Smooth muscle cell (in vitro differentiated cells): ENCODE results near the gene IL36A. TPM values are rescaled to one million over a fixed set of nuclear protein-coding genes. Genes with fewer than 3 reads are reported as not detected.

Experiments used
- DNase-seq: peaks from one replicate; lab custom pipeline; 2025; ENCODE audit not compliant: unreplicated experiment; lab: John Stamatoyannopoulos, UW
- H2AFZ ChIP-seq: fragments of 200-600 bp; sonication (generic); 2 replicates; pipeline ENCODE4 v1.6.0; 2016; ENCODE audit warnings: antibody characterized with exemption, low read depth, mild to moderate bottlenecking
- H3F3A ChIP-seq: fragments of 200-600 bp; sonication (generic); 2 replicates; pipeline ENCODE4 v1.6.0; 2017; ENCODE audit warnings: antibody characterized with exemption, low read depth
- H3K27ac ChIP-seq: fragments of 200-600 bp; sonication (generic); 2 replicates; pipeline ENCODE4 v1.5.1; 2016; ENCODE audit warnings: low read depth, mild to moderate bottlenecking
- H3K27me3 ChIP-seq: fragments of 200-600 bp; sonication (generic); 2 replicates; pipeline ENCODE4 v1.6.1; 2016; ENCODE audit warnings: low read depth, mild to moderate bottlenecking
- H3K36me3 ChIP-seq: fragments of 200-600 bp; sonication (generic); 2 replicates; pipeline ENCODE4 v1.5.1; 2016; ENCODE audit warnings: low read depth
- H3K4me1 ChIP-seq: fragments of 200-600 bp; sonication (generic); 2 replicates; pipeline ENCODE4 v1.5.1; 2016; ENCODE audit warnings: low read depth
- H3K4me2 ChIP-seq: fragments of 200-600 bp; sonication (generic); 2 replicates; pipeline ENCODE4 v1.6.0; 2016; ENCODE audit warnings: mild to moderate bottlenecking
- H3K4me3 ChIP-seq: fragments of 200-600 bp; sonication (generic); 2 replicates; pipeline ENCODE4 v1.5.1; 2016; ENCODE audit warnings: mild to moderate bottlenecking
- H3K79me2 ChIP-seq: fragments of 200-600 bp; sonication (generic); 2 replicates; pipeline ENCODE4 v1.6.0; 2016; ENCODE audit warnings: low read depth, mild to moderate bottlenecking
- H3K9ac ChIP-seq: fragments of 200-600 bp; sonication (generic); 2 replicates; pipeline ENCODE4 v1.6.0; 2016; ENCODE audit warnings: low read depth
- H3K9me3 ChIP-seq: fragments of 200-600 bp; sonication (generic); replicated peaks from 2 replicates; pipeline ENCODE4 v1.5.1; 2016; ENCODE audit warnings: low read depth
- H4K20me1 ChIP-seq: fragments of 200-600 bp; sonication (generic); 2 replicates; pipeline ENCODE4 v1.6.0; 2016; ENCODE audit warnings: low read depth
- WGBS: methylation state at CpG from one replicate; pipeline ENCODE4 v1.1.7; 2016; ENCODE audit warnings: low lambda C conversion rate; 5-methylcytosine and 5-hydroxymethylcytosine counted together
- polyA plus RNA-seq: library from polyadenylated mRNA; unstranded; fragments of >200 nt; fragmentation: Nextera tagmentation; extraction: Ambion mirVana; gene quantifications from 2 replicates; pipeline ENCODE4 v1.2.1, GENCODE V29; 2016
- total RNA-seq: library from RNA; depleted of rRNA; stranded (reverse); fragments of >200 nt; gene quantifications from 2 replicates; pipeline ENCODE4 v1.2.3, GENCODE V29; 2014
- TF ChIP-seq, protein P1 (sequence below): fragments of 200-600 bp; sonication (generic); IDR thresholded peaks from 2 replicates; pipeline ENCODE4 v1.5.1; 2017; ENCODE audit warnings: borderline replicate concordance, mild to moderate bottlenecking, antibody characterized with exemption; ENCODE audit not compliant: insufficient read depth, poor library complexity, severe bottlenecking

The IL36A gene
- total and polyA plus RNA-seq, 2 experiments from 2014 or later, result not detected

DNA sequence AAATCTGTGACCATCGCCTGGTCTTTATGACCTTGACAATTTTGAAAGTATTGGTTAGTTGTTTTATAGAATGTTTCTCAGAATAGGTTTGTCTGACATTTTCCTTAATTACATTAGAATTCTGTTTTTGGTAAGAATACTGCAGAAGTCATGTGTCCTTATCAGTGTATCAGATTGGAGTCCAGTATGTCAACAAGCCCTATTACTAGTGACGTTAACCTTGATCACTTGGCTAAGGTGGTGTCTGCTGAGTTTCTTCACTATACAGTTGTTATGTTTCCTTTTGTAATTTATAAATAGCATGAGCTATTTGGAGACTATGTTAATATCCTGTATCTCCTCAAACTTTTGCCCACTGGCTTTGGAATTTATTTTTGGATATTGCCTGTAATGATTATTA, 38.2 kb upstream of the IL36A start:
- no peak overlapping the region for H3K4me3 ChIP-seq

GRCh38 chr2:112972423-112973086, 32.7 kb upstream of the IL36A start:
- H4K20me1 ChIP-seq, result no peaks in the 10 kb centered on the region
- no peak overlapping the region for H3K4me3 ChIP-seq
- H3K4me2 ChIP-seq, result no peak overlapping the region
- H3K27ac ChIP-seq, result no peak overlapping the region
- no peaks in the 10 kb centered on the region for H3K9me3 ChIP-seq
- H3K9ac ChIP-seq, result no peak overlapping the region
- 87% methylated on average over 5 of the region's 5 CpGs for WGBS
- no peaks in the 10 kb centered on the region for H3K36me3 ChIP-seq
- H3K27me3 ChIP-seq, result peaks cover 68% of the 10 kb centered on the region
- H3K4me1 ChIP-seq, result no peaks in the 10 kb centered on the region
- TF ChIP-seq, protein P1, sequence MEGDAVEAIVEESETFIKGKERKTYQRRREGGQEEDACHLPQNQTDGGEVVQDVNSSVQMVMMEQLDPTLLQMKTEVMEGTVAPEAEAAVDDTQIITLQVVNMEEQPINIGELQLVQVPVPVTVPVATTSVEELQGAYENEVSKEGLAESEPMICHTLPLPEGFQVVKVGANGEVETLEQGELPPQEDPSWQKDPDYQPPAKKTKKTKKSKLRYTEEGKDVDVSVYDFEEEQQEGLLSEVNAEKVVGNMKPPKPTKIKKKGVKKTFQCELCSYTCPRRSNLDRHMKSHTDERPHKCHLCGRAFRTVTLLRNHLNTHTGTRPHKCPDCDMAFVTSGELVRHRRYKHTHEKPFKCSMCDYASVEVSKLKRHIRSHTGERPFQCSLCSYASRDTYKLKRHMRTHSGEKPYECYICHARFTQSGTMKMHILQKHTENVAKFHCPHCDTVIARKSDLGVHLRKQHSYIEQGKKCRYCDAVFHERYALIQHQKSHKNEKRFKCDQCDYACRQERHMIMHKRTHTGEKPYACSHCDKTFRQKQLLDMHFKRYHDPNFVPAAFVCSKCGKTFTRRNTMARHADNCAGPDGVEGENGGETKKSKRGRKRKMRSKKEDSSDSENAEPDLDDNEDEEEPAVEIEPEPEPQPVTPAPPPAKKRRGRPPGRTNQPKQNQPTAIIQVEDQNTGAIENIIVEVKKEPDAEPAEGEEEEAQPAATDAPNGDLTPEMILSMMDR, result no peak
- H3K79me2 ChIP-seq, result no peaks in the 10 kb centered on the region
- DNase-seq, result no peak
- no peak overlapping the region for H2AFZ ChIP-seq
- no peaks in the 10 kb centered on the region for H3F3A ChIP-seq

More for the DNA sequence above, 38.2 kb upstream of the IL36A start:
- Histone ChIP-seq H4K20me1 (no peaks in the 10 kb centered on the region), H3K9ac (no peak overlapping the region), H3K4me1 (no peaks in the 10 kb centered on the region), H3K4me2 (no peak overlapping the region), H3K27ac (no peak overlapping the region), H2AFZ (no peak overlapping the region), H3K79me2 (no peaks in the 10 kb centered on the region), H3K36me3 (no peaks in the 10 kb centered on the region), H3K9me3 (no peaks in the 10 kb centered on the region), H3F3A (no peaks in the 10 kb centered on the region), H3K27me3 (peaks cover 62% of the 10 kb centered on the region)
- DNase-seq, result no peak
- WGBS, result 87% methylated on average over 2 of the region's 2 CpGs
- TF ChIP-seq, protein P1, result no peak

- Histone ChIP-seq H3K4me1 (no peaks in the 10 kb centered on the region), H3K27ac (no peak overlapping the region)
These were observed 32.1 kb upstream of the IL36A start for GRCh38 chr2:112973156-112973555.

More at GRCh38 chr2:112973156-112973555, 32.1 kb upstream of the IL36A start:
- Histone ChIP-seq H3K4me3 (no peak overlapping the region), H3K36me3 (no peaks in the 10 kb centered on the region), H3K9me3 (no peaks in the 10 kb centered on the region), H4K20me1 (no peaks in the 10 kb centered on the region), H3K4me2 (no peak overlapping the region), H3F3A (no peaks in the 10 kb centered on the region), H3K9ac (no peak overlapping the region), H3K79me2 (no peaks in the 10 kb centered on the region), H2AFZ (no peak overlapping the region), H3K27me3 (peaks cover 72% of the 10 kb centered on the region)
- no peak for DNase-seq
- WGBS, result 67% methylated on average over 2 of the region's 2 CpGs
- TF ChIP-seq, protein P1, result no peak
